Breast epithelium (tissue), 3 donors: Measurements from ENCODE around the gene RETREG2.

Experiments
- CTCF ChIP-seq, 3 donors: fragments of 450-650 bp; IDR thresholded peaks; one replicate each; pipeline ENCODE4 v1.5.1; 2016 to 2017; ENCODE audit warnings: antibody characterized with exemption in 3 of 3, mild to moderate bottlenecking in 3 of 3, moderate library complexity in 3 of 3
- POLR2AphosphoS5 ChIP-seq, 3 donors: sonication (generic); formaldehyde crosslinking; IDR thresholded peaks; one replicate each; pipeline ENCODE4 v1.6.1; 2017; ENCODE audit warnings: antibody characterized with exemption in 3 of 3

GRCh38 chr2:219214786-219215185, 36.7 kb downstream of the RETREG2 start:
- no peak for TF ChIP-seq CTCF (IDR thresholded peaks at IDR 0.05)
- TF ChIP-seq POLR2AphosphoS5 (IDR thresholded peaks at IDR 0.05): no peak
